Stimulated activated naive B cell treated with anti-CD40 and anti-IgM and Interleukin-4, amounts not matched to agents 10 μg/mL and 1 μg/mL and 100 μg/mL, for 72 hours (primary cell): ENCODE measurements around the gene ALDH18A1.
"Not testable (repeated sequence)": the region's sequence is repeated elsewhere in the genome, so short reads cannot be mapped to it uniquely, and the experiment has no call there.

Experiments
- ATAC-seq, 2 donors: fragments of 150-1000 bp; cut with Tn5 transposase; replicated peaks; 2 replicates each; pipeline ENCODE4 v1.10.0; 2021; ENCODE audit warnings: moderate library complexity in 1 of 2
- DNase-seq: peaks from one replicate; pipeline ENCODE4 v3.0.0; 2021
- H3K27ac Mint-ChIP-seq: one replicate; pipeline ENCODE4 v1.8.0; 2022; ENCODE audit warnings: mild to moderate bottlenecking, mixed read lengths
- H3K27me3 Mint-ChIP-seq, 2 donors: one replicate each; pipeline ENCODE4 v1.8.0; 2022; ENCODE audit warnings: mixed read lengths in 2 of 2
- H3K36me3 Mint-ChIP-seq, 2 donors: one replicate each; pipeline ENCODE4 v1.8.0; 2022; ENCODE audit warnings: mixed read lengths in 2 of 2, mild to moderate bottlenecking in 1 of 2
- H3K4me1 Mint-ChIP-seq, 2 donors: one replicate each; pipeline ENCODE4 v1.8.0; 2022; ENCODE audit warnings: mixed read lengths in 2 of 2, mild to moderate bottlenecking in 1 of 2
- H3K4me3 Mint-ChIP-seq, 2 donors: one replicate each; pipeline ENCODE4 v1.8.0; 2022; ENCODE audit warnings: mild to moderate bottlenecking in 2 of 2, mixed read lengths in 2 of 2, moderate library complexity in 1 of 2
- H3K9me3 Mint-ChIP-seq, 2 donors: one replicate each; pipeline ENCODE4 v1.8.0; 2022; ENCODE audit warnings: mixed read lengths in 2 of 2, mild to moderate bottlenecking in 1 of 2

The ALDH18A1 gene

GRCh38 chr10:95656291-95657164, at the start of gene ALDH18A1:
ALDH18A1 (minus strand) TSS chr10:95656711; CDS start chr10:95653377, 3,334 bp downstream.
- peak; percentile 89 to 93 for ATAC-seq
- H3K4me1 Mint-ChIP-seq: peaks cover 11 to 20% of the 10 kb centered on the region in 2 donors
- H3K27me3 Mint-ChIP-seq: no peaks in the 10 kb centered on the region
- peaks cover 3 to 8% of the 10 kb centered on the region in 2 donors for H3K9me3 Mint-ChIP-seq
- H3K27ac Mint-ChIP-seq: peak within 1 kb of the TSS; percentile 97
- H3K4me3 Mint-ChIP-seq: peak within 1 kb of the TSS; percentile 91 to 98
- peaks cover 8 to 34% of the 10 kb centered on the region in 2 donors for H3K36me3 Mint-ChIP-seq
- peak; percentile 92 for DNase-seq

- H3K36me3 Mint-ChIP-seq: peaks cover 13 to 16% of the 10 kb centered on the region in 2 donors
- ATAC-seq (no peak), DNase-seq (no peak)
- peaks cover 22 to 35% of the 10 kb centered on the region in 2 donors for H3K4me1 Mint-ChIP-seq
- H3K27me3 Mint-ChIP-seq: no peaks in the 10 kb centered on the region
- H3K27ac Mint-ChIP-seq: peak overlapping the region; percentile 86
- H3K9me3 Mint-ChIP-seq: peaks cover 13 to 15% of the 10 kb centered on the region in 2 donors
- no peak overlapping the region for H3K4me3 Mint-ChIP-seq
Measured at GRCh38 chr10:95698415-95698814, 41.9 kb upstream of the ALDH18A1 start.

- peak overlapping the region; percentile 6 to 39 for H3K4me3 Mint-ChIP-seq
Measured at GRCh38 chr10:95697429-95697828, 40.9 kb upstream of the ALDH18A1 start.

GRCh38 chr10:95694665-95695064, 38.2 kb upstream of the ALDH18A1 start:
- H3K9me3 Mint-ChIP-seq: peaks cover 13 to 15% of the 10 kb centered on the region in 2 donors
- ATAC-seq (no peak), DNase-seq (no peak)
- peaks cover 22 to 39% of the 10 kb centered on the region in 2 donors for H3K36me3 Mint-ChIP-seq
- H3K27me3 Mint-ChIP-seq: no peaks in the 10 kb centered on the region
- peak overlapping the region; percentile 66 for H3K27ac Mint-ChIP-seq
- peak overlapping the region; percentile 15 to 99 for H3K4me3 Mint-ChIP-seq
- H3K4me1 Mint-ChIP-seq: peaks cover 41 to 68% of the 10 kb centered on the region in 2 donors

More at GRCh38 chr10:95697429-95697828, 40.9 kb upstream of the ALDH18A1 start:
- H3K4me1 Mint-ChIP-seq: peaks cover 28 to 44% of the 10 kb centered on the region in 2 donors
- peak overlapping the region; percentile 86 for H3K27ac Mint-ChIP-seq
- no peaks in the 10 kb centered on the region for H3K27me3 Mint-ChIP-seq
- peaks cover 13 to 20% of the 10 kb centered on the region in 2 donors for H3K36me3 Mint-ChIP-seq
- peaks cover 13 to 15% of the 10 kb centered on the region in 2 donors for H3K9me3 Mint-ChIP-seq
- DNase-seq (peak; percentile 55), ATAC-seq (peak; percentile 65)

- Mint-ChIP-seq H3K36me3 (peaks cover 25 to 44% of the 10 kb centered on the region in 2 donors), H3K4me3 (peak within 1 kb of the TSS; percentile 98 to 99), H3K4me1 (peaks cover 42 to 64% of the 10 kb centered on the region in 2 donors), H3K9me3 (peaks cover 11 to 13% of the 10 kb centered on the region in 2 donors), H3K27ac (peak within 1 kb of the TSS; percentile 97), H3K27me3 (no peaks in the 10 kb centered on the region)
- ATAC-seq (peak; percentile 97 to 99), DNase-seq (peak; percentile 98)
Measured at GRCh38 chr10:95693668-95694534, 37.4 kb upstream of the ALDH18A1 start, which contains the start of gene TCTN3. TCTN3 (minus strand) TSS chr10:95693927; CDS start chr10:95693899, 28 bp downstream.

GRCh38 chr10:95693071-95693667, 36.7 kb upstream of the ALDH18A1 start:
- peak overlapping the region; percentile 98 to 99 for H3K4me3 Mint-ChIP-seq
- H3K27me3 Mint-ChIP-seq: no peaks in the 10 kb centered on the region
- peaks cover 26 to 44% of the 10 kb centered on the region in 2 donors for H3K36me3 Mint-ChIP-seq
- peaks cover 43 to 65% of the 10 kb centered on the region in 2 donors for H3K4me1 Mint-ChIP-seq
- DNase-seq (no peak), ATAC-seq (no peak)
- peak overlapping the region; percentile 97 for H3K27ac Mint-ChIP-seq
- H3K9me3 Mint-ChIP-seq: peaks cover 7% of the 10 kb centered on the region in 2 donors

GRCh38 chr10:95691281-95691680, 34.8 kb upstream of the ALDH18A1 start:
- ATAC-seq: no peak
- no peak overlapping the region for H3K4me3 Mint-ChIP-seq
- H3K9me3 Mint-ChIP-seq: no peaks in the 10 kb centered on the region
- H3K27me3 Mint-ChIP-seq: no peaks in the 10 kb centered on the region
- H3K4me1 Mint-ChIP-seq: peaks cover 27 to 47% of the 10 kb centered on the region in 2 donors
- DNase-seq: no peak
- H3K27ac Mint-ChIP-seq: no peak overlapping the region
- H3K36me3 Mint-ChIP-seq: peaks cover 24 to 46% of the 10 kb centered on the region in 2 donors

- peaks cover 23 to 38% of the 10 kb centered on the region in 2 donors for H3K4me1 Mint-ChIP-seq
- H3K4me3 Mint-ChIP-seq: no peak overlapping the region
- no peaks in the 10 kb centered on the region for H3K9me3 Mint-ChIP-seq
- peak overlapping the region; percentile 60 for H3K27ac Mint-ChIP-seq
- DNase-seq (no peak), ATAC-seq (no peak)
- no peaks in the 10 kb centered on the region for H3K27me3 Mint-ChIP-seq
- peaks cover 41 to 62% of the 10 kb centered on the region in 2 donors for H3K36me3 Mint-ChIP-seq
Measured at GRCh38 chr10:95688648-95689047, 32.1 kb upstream of the ALDH18A1 start.

- H3K27me3 Mint-ChIP-seq: no peaks in the 10 kb centered on the region
- ATAC-seq (no peak), DNase-seq (no peak)
- H3K4me3 Mint-ChIP-seq: no peak overlapping the region
- H3K9me3 Mint-ChIP-seq: no peaks in the 10 kb centered on the region
- H3K27ac Mint-ChIP-seq: no peak overlapping the region
- H3K4me1 Mint-ChIP-seq: peaks cover 1 to 5% of the 10 kb centered on the region in 2 donors
- peaks cover 48 to 52% of the 10 kb centered on the region in 2 donors for H3K36me3 Mint-ChIP-seq
Measured at GRCh38 chr10:95683966-95684365, 27.5 kb upstream of the ALDH18A1 start.

- DNase-seq (no peak), ATAC-seq (no peak)
- H3K27me3 Mint-ChIP-seq: no peaks in the 10 kb centered on the region
- H3K4me3 Mint-ChIP-seq: no peak overlapping the region
- H3K4me1 Mint-ChIP-seq: no peaks in the 10 kb centered on the region
- H3K36me3 Mint-ChIP-seq: peaks cover 15% of the 10 kb centered on the region in 2 donors
- H3K9me3 Mint-ChIP-seq: no peaks in the 10 kb centered on the region
- no peak overlapping the region for H3K27ac Mint-ChIP-seq
Measured at GRCh38 chr10:95675403-95676116, 19.0 kb upstream of the ALDH18A1 start.

GRCh38 chr10:95674643-95675042, 18.1 kb upstream of the ALDH18A1 start:
- ATAC-seq (no peak), DNase-seq (no peak)
- H3K9me3 Mint-ChIP-seq: no peaks in the 10 kb centered on the region
- H3K27me3 Mint-ChIP-seq: no peaks in the 10 kb centered on the region
- no peak overlapping the region for H3K27ac Mint-ChIP-seq
- H3K36me3 Mint-ChIP-seq: peaks cover 10 to 11% of the 10 kb centered on the region in 2 donors
- H3K4me3 Mint-ChIP-seq: no peak overlapping the region
- H3K4me1 Mint-ChIP-seq: no peaks in the 10 kb centered on the region

GRCh38 chr10:95672641-95673040, 16.1 kb upstream of the ALDH18A1 start:
- H3K4me3 Mint-ChIP-seq, H3K27ac Mint-ChIP-seq, ATAC-seq, H3K4me1 Mint-ChIP-seq, H3K27me3 Mint-ChIP-seq, H3K9me3 Mint-ChIP-seq, DNase-seq: not testable (repeated sequence)
- H3K36me3 Mint-ChIP-seq: peaks cover 13 to 31% of the 10 kb centered on the region in 2 donors

GRCh38 chr10:95664543-95664942, 8.0 kb upstream of the ALDH18A1 start:
- no peak overlapping the region for H3K4me3 Mint-ChIP-seq
- H3K4me1 Mint-ChIP-seq: no peaks in the 10 kb centered on the region
- H3K27ac Mint-ChIP-seq: no peak overlapping the region
- no peaks in the 10 kb centered on the region for H3K9me3 Mint-ChIP-seq
- no peaks in the 10 kb centered on the region for H3K27me3 Mint-ChIP-seq
- peaks cover 22 to 55% of the 10 kb centered on the region in 2 donors for H3K36me3 Mint-ChIP-seq
- no peak for ATAC-seq
- no peak for DNase-seq
